HCT116 (cell line): ENCODE data around the gene STK32B. TPM values are rescaled to one million over a fixed set of nuclear protein-coding genes. Genes with fewer than 3 reads are reported as not detected.

ENCODE experiments used
- ATAC-seq: fragments of 200-7000 bp; cut with Tn5 transposase; 2 replicates; pipeline ENCODE4 v1.9.1; 2020; ENCODE audit warnings: mild to moderate bottlenecking, moderate library complexity
- BruUV-seq: library from RNA; stranded (reverse); fragments of 400-500 nt; replicated peaks from 2 replicates; lab custom pipeline; 2021; lab: Mats Ljungman, UMichigan
- CTCF ChIA-PET: fragments of 300-600 bp; sonication (Branson Sonifier 250); formaldehyde crosslinking; loops from one replicate; lab custom pipeline; 2021; ENCODE audit warnings: antibody characterized with exemption; lab: Charles Lee
- POLR2A ChIA-PET: fragments of 300-600, 350-600 bp; sonication (Branson Sonifier 250); formaldehyde crosslinking; loops from one replicate; lab custom pipeline; 2021; ENCODE audit warnings: antibody characterized with exemption; lab: Charles Lee
- RAD21 ChIA-PET, 2 experiments: fragments of 300-600 bp; sonication (Branson Sonifier 250); formaldehyde crosslinking; loops; one replicate each; lab custom pipeline; 2023; ENCODE audit warnings: low total read pairs in 2 of 2; ENCODE audit not compliant: uncharacterized antibody in 2 of 2, unreplicated experiment in 2 of 2, low non-redundant PET in 1 of 2; lab: Charles Lee
- DNase-seq: peaks from one replicate; pipeline ENCODE4 v3.0.0-alpha.2; 2010; ENCODE audit warnings: low read depth, low spot score
- H2AFZ ChIP-seq: fragments of 200-600 bp; shearing (Covaris generic), sonication (generic); 2 replicates; pipeline ENCODE4 v1.6.1; 2017; ENCODE audit warnings: low read depth, mixed run types, mixed read lengths, antibody characterized with exemption, low read length; ENCODE audit not compliant: poor library complexity, severe bottlenecking
- H3K27ac ChIP-seq: 2 replicates; pipeline ENCODE4 v1.5.1; 2012; ENCODE audit warnings: low read depth, low read length
- H3K27me3 ChIP-seq: fragments of 200-600 bp; sonication (generic); 2 replicates; pipeline ENCODE4 v1.6.1; 2016; ENCODE audit warnings: mixed run types, low read length, mixed read lengths; ENCODE audit not compliant: insufficient read depth
- H3K36me3 ChIP-seq, 2 experiments: fragments of 200-500 bp in 1 of 2; fragments of 200-600 bp in 1 of 2; sonication (Bioruptor generic) in 1 of 2; sonication (generic) in 1 of 2; 2 replicates each; pipeline versions ENCODE4 v1.5.1 to v1.6.1; 2014 to 2016; ENCODE audit warnings: low read length in 2 of 2, inconsistent platforms in 1 of 2, mixed read lengths in 1 of 2, mixed run types in 1 of 2; ENCODE audit not compliant: insufficient read depth in 2 of 2, control insufficient read depth in 1 of 2
- H3K4me1 ChIP-seq, 2 experiments: fragments of 200-600 bp in 1 of 2; sonication (generic) in 1 of 2; 2 replicates each; pipeline versions ENCODE4 v1.5.1 to v1.6.1; 2012 to 2017; ENCODE audit warnings: low read length in 2 of 2, inconsistent platforms in 1 of 2, mild to moderate bottlenecking in 1 of 2, mixed read lengths in 1 of 2, mixed run types in 1 of 2, moderate library complexity in 1 of 2; ENCODE audit not compliant: insufficient read depth in 2 of 2, control insufficient read depth in 1 of 2
- H3K4me2 ChIP-seq: fragments of 200-600 bp; sonication (generic); 2 replicates; pipeline ENCODE4 v1.6.1; 2017; ENCODE audit warnings: mixed run types, low read length, mixed read lengths
- H3K4me3 ChIP-seq, 2 experiments: fragments of 200-600 bp in 1 of 2; sonication (generic) in 1 of 2; replicated peaks in 1 of 2; 2 replicates each; pipeline ENCODE4 v1.5.1; 2011 to 2016; ENCODE audit warnings: low read length in 2 of 2, control low read depth in 1 of 2, low read depth in 1 of 2, mild to moderate bottlenecking in 1 of 2, mixed read lengths in 1 of 2, mixed run types in 1 of 2
- H3K79me2 ChIP-seq: fragments of 200-600 bp; sonication (generic); 2 replicates; pipeline ENCODE4 v1.6.1; 2017; ENCODE audit warnings: mild to moderate bottlenecking, mixed run types, low read length, moderate library complexity, mixed read lengths; ENCODE audit not compliant: insufficient read depth
- H3K9ac ChIP-seq: fragments of 200-600 bp; sonication (generic); 2 replicates; pipeline ENCODE4 v1.6.1; 2016; ENCODE audit warnings: low read length, mixed read lengths
- H3K9me2 ChIP-seq: fragments of 200-600 bp; sonication (generic), shearing (Covaris generic); 2 replicates; pipeline ENCODE4 v1.6.1; 2017; ENCODE audit warnings: mixed run types, mild to moderate bottlenecking, moderate library complexity; ENCODE audit not compliant: insufficient read depth
- H3K9me3 ChIP-seq, 2 experiments: fragments of 200-500 bp in 1 of 2; fragments of 200-600 bp in 1 of 2; sonication (Bioruptor generic) in 1 of 2; sonication (generic) in 1 of 2; 2 replicates each; pipeline ENCODE4 v1.6.1; 2014 to 2017; ENCODE audit warnings: low read length in 2 of 2, mixed read lengths in 2 of 2, inconsistent platforms in 1 of 2, low read depth in 1 of 2, mild to moderate bottlenecking in 1 of 2, mixed run types in 1 of 2, moderate library complexity in 1 of 2; ENCODE audit not compliant: control insufficient read depth in 1 of 2, insufficient read depth in 1 of 2
- H4K20me1 ChIP-seq: fragments of 200-600 bp; sonication (generic), shearing (Covaris generic); 2 replicates; pipeline ENCODE4 v1.6.1; 2017; ENCODE audit warnings: mixed run types, mild to moderate bottlenecking, moderate library complexity; ENCODE audit not compliant: insufficient read depth
- CBX3 ChIP-seq: IDR thresholded peaks from 2 replicates; pipeline ENCODE4 v1.6.1; 2012; ENCODE audit warnings: low read depth
- CEBPB ChIP-seq: IDR thresholded peaks from 2 replicates; pipeline ENCODE4 v1.6.1; 2012; ENCODE audit warnings: low read depth
- EZH2 ChIP-seq: fragments of 200-600 bp; sonication (generic); IDR thresholded peaks from 2 replicates; pipeline ENCODE4 v1.6.1; 2017; ENCODE audit warnings: antibody characterized with exemption, mixed run types
- FOSL1 ChIP-seq: IDR thresholded peaks from 2 replicates; pipeline ENCODE4 v1.6.1; 2012; ENCODE audit warnings: low read depth
- POLR2AphosphoS5 ChIP-seq: IDR thresholded peaks from 2 replicates; pipeline ENCODE4 v1.6.1; 2011; ENCODE audit warnings: mild to moderate bottlenecking, low read depth, low read length, moderate library complexity
- RAD21 ChIP-seq: IDR thresholded peaks from 2 replicates; pipeline ENCODE4 v1.6.1; 2012; ENCODE audit warnings: low read depth, mild to moderate bottlenecking
- SIN3A ChIP-seq: IDR thresholded peaks from 2 replicates; pipeline ENCODE4 v1.6.1; 2012; ENCODE audit warnings: low read depth
- SP1 ChIP-seq: IDR thresholded peaks from 2 replicates; pipeline ENCODE4 v1.6.1; 2012; ENCODE audit warnings: low read depth
- SRF ChIP-seq: IDR thresholded peaks from 2 replicates; pipeline ENCODE4 v1.6.1; 2012; ENCODE audit warnings: low read depth
- ZFX ChIP-seq: fragments of 450-650 bp; IDR thresholded peaks from 2 replicates; pipeline ENCODE4 v1.6.1; 2017
- ZNF274 ChIP-seq: fragments of 200-500 bp; sonication (Bioruptor generic); IDR thresholded peaks from 2 replicates; pipeline ENCODE4 v1.6.1; 2014; ENCODE audit warnings: mild to moderate bottlenecking, low read depth, low read length, inconsistent platforms
- intact Hi-C: fragments of 100-400 bp; cut with micrococcal nuclease; formaldehyde crosslinking; loops from 2 replicates; pipeline ENCODE4 v1.10.0; 2022
- total RNA-seq: library from RNA; stranded (reverse); gene quantifications from one replicate; pipeline ENCODE4 v1.2.1, GENCODE V29; 2021; ENCODE audit not compliant: unreplicated experiment
- TF ChIP-seq, protein P1 (sequence below): IDR thresholded peaks from 2 replicates; pipeline ENCODE4 v1.6.1; 2012
- TF ChIP-seq, protein P2 (sequence below), 3 experiments: fragments of 200-600 bp in 1 of 3; sonication (generic) in 1 of 3; IDR thresholded peaks in 2 of 3; conservative IDR thresholded peaks in 1 of 3; 2 replicates each; pipeline ENCODE4 v1.5.1; 2012 to 2017; ENCODE audit warnings: low read depth in 2 of 3, low read length in 2 of 3, antibody characterized with exemption in 1 of 3, borderline replicate concordance in 1 of 3, control low read depth in 1 of 3, mild to moderate bottlenecking in 1 of 3, mixed read lengths in 1 of 3, mixed run types in 1 of 3, moderate library complexity in 1 of 3; ENCODE audit not compliant: insufficient read depth in 1 of 3

Gene STK32B
- total RNA-seq, 1 experiment from 2014 or later, result not detected

- Histone ChIP-seq H3K9me3 (no peaks in the 10 kb centered on the region), H4K20me1 (no peaks in the 10 kb centered on the region), H3K79me2 (no peaks in the 10 kb centered on the region), H3K4me1 (no peaks in the 10 kb centered on the region), H3K27me3 (peaks cover 34% of the 10 kb centered on the region), H2AFZ (no peak overlapping the region), H3K36me3 (no peaks in the 10 kb centered on the region), H3K9me2 (no peaks in the 10 kb centered on the region), H3K9ac (no peak overlapping the region), H3K4me3 (no peak overlapping the region), H3K4me2 (no peak overlapping the region), H3K27ac (no peak overlapping the region)
- RAD21 ChIA-PET, result no interaction called here
- CTCF ChIA-PET, result no interaction called here
- no TSS peak for BruUV-seq
- intact Hi-C loops, result no loop called here
- DNase-seq, result no peak
- TF ChIP-seq ZFX (no peak), SIN3A (no peak), CBX3 (no peak), EZH2 (no peak), SP1 (no peak), RAD21 (no peak), SRF (no peak), CEBPB (no peak), POLR2AphosphoS5 (no peak), ZNF274 (no peak), FOSL1 (no peak)
- TF ChIP-seq, protein P1, sequence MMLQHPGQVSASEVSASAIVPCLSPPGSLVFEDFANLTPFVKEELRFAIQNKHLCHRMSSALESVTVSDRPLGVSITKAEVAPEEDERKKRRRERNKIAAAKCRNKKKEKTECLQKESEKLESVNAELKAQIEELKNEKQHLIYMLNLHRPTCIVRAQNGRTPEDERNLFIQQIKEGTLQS, result no peak
- TF ChIP-seq, protein P2, sequence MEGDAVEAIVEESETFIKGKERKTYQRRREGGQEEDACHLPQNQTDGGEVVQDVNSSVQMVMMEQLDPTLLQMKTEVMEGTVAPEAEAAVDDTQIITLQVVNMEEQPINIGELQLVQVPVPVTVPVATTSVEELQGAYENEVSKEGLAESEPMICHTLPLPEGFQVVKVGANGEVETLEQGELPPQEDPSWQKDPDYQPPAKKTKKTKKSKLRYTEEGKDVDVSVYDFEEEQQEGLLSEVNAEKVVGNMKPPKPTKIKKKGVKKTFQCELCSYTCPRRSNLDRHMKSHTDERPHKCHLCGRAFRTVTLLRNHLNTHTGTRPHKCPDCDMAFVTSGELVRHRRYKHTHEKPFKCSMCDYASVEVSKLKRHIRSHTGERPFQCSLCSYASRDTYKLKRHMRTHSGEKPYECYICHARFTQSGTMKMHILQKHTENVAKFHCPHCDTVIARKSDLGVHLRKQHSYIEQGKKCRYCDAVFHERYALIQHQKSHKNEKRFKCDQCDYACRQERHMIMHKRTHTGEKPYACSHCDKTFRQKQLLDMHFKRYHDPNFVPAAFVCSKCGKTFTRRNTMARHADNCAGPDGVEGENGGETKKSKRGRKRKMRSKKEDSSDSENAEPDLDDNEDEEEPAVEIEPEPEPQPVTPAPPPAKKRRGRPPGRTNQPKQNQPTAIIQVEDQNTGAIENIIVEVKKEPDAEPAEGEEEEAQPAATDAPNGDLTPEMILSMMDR (IDR thresholded peaks at IDR 0.05 in 2 of 3, conservative IDR thresholded peaks at IDR 0.05 in 1 of 3; ENCODE audit: borderline replicate concordance in 1 of 3, insufficient read depth in 1 of 3, low read depth in 2 of 3, low read length in 2 of 3), result no peak
- ATAC-seq, result no peak
- POLR2A ChIA-PET, result no interaction called here
Observed at GRCh38 chr4:5423670-5424069, 372.4 kb downstream of the STK32B start.
